H9 (cell line): ENCODE results near the gene ADGRD1. TPM values are rescaled to one million over a fixed set of nuclear protein-coding genes. Genes with fewer than 3 reads are reported as not detected.

Experiments used
- DNase-seq: peaks from one replicate; pipeline ENCODE4 v3.0.0-alpha.2; 2017
- H2AFZ ChIP-seq: one replicate; pipeline ENCODE4 v1.6.1; 2013; ENCODE audit warnings: mild to moderate bottlenecking, low read length, control low read depth, moderate library complexity
- H2AK5ac ChIP-seq: 2 replicates; pipeline ENCODE4 v1.6.1; 2013; ENCODE audit warnings: low read length, control low read depth, mixed read lengths; ENCODE audit not compliant: insufficient read length
- H2BK120ac ChIP-seq: one replicate; pipeline ENCODE4 v1.6.1; 2013; ENCODE audit warnings: low read depth, mild to moderate bottlenecking, low read length, control low read depth, inconsistent platforms; ENCODE audit not compliant: poor library complexity, severe bottlenecking
- H2BK12ac ChIP-seq: 2 replicates; pipeline ENCODE4 v1.6.1; 2013; ENCODE audit warnings: low read length, control low read depth, mixed read lengths, low read depth; ENCODE audit not compliant: insufficient read length
- H2BK15ac ChIP-seq: 2 replicates; pipeline ENCODE4 v1.6.1; 2013; ENCODE audit warnings: low read depth, low read length, control low read depth
- H2BK20ac ChIP-seq: one replicate; pipeline ENCODE4 v1.6.1; 2013; ENCODE audit warnings: low read depth, mild to moderate bottlenecking, low read length, control low read depth, inconsistent platforms; ENCODE audit not compliant: poor library complexity, severe bottlenecking
- H2BK5ac ChIP-seq: 2 replicates; pipeline ENCODE4 v1.6.1; 2013; ENCODE audit warnings: low read length, control low read depth, mixed read lengths; ENCODE audit not compliant: insufficient read length
- H3K14ac ChIP-seq: 2 replicates; pipeline ENCODE4 v1.6.1; 2013; ENCODE audit warnings: low read length, control low read depth; ENCODE audit not compliant: insufficient read depth
- H3K18ac ChIP-seq: 2 replicates; pipeline ENCODE4 v1.6.1; 2013; ENCODE audit warnings: low read depth, mild to moderate bottlenecking, mixed read lengths, low read length, control low read depth; ENCODE audit not compliant: insufficient read length
- H3K23ac ChIP-seq: 2 replicates; pipeline ENCODE4 v1.6.1; 2013; ENCODE audit warnings: low read length, control low read depth, mixed read lengths, low read depth; ENCODE audit not compliant: insufficient read length
- H3K23me2 ChIP-seq: 2 replicates; pipeline ENCODE4 v1.6.1; 2013; ENCODE audit warnings: low read depth, mild to moderate bottlenecking, mixed read lengths, low read length, control low read depth; ENCODE audit not compliant: insufficient read length, poor library complexity, severe bottlenecking
- H3K27ac ChIP-seq: 2 replicates; pipeline ENCODE4 v1.5.1; 2013; ENCODE audit warnings: low read length, control low read depth, mixed read lengths, low read depth; ENCODE audit not compliant: insufficient read length
- H3K27me3 ChIP-seq: 2 replicates; pipeline ENCODE4 v1.6.1; 2013; ENCODE audit warnings: low read length, control low read depth, inconsistent platforms; ENCODE audit not compliant: insufficient read depth
- H3K4ac ChIP-seq: 2 replicates; pipeline ENCODE4 v1.6.1; 2013; ENCODE audit warnings: low read depth, mild to moderate bottlenecking, control low read depth, inconsistent platforms, low read length, moderate library complexity
- H3K4me1 ChIP-seq: 2 replicates; pipeline ENCODE4 v1.6.1; 2013; ENCODE audit warnings: low read length, control low read depth, inconsistent platforms; ENCODE audit not compliant: insufficient read depth
- H3K4me2 ChIP-seq: 2 replicates; pipeline ENCODE4 v1.6.1; 2013; ENCODE audit warnings: low read length, control low read depth, mixed read lengths; ENCODE audit not compliant: insufficient read length, insufficient read depth
- H3K56ac ChIP-seq: 2 replicates; pipeline ENCODE4 v1.6.1; 2013; ENCODE audit warnings: low read depth, mild to moderate bottlenecking, mixed read lengths, low read length, control low read depth; ENCODE audit not compliant: insufficient read length
- H3K79me1 ChIP-seq: 2 replicates; pipeline ENCODE4 v1.6.1; 2013; ENCODE audit warnings: low read depth, mild to moderate bottlenecking, moderate library complexity, low read length, control low read depth, inconsistent platforms; ENCODE audit not compliant: insufficient read depth, poor library complexity, severe bottlenecking
- H3K79me2 ChIP-seq: 2 replicates; pipeline ENCODE4 v1.6.1; 2013; ENCODE audit warnings: low read length, control low read depth, inconsistent platforms; ENCODE audit not compliant: insufficient read depth
- H3K9ac ChIP-seq: 2 replicates; pipeline ENCODE4 v1.6.1; 2013; ENCODE audit warnings: low read length, control low read depth, mixed read lengths; ENCODE audit not compliant: insufficient read length; ENCODE audit errors: extremely low read depth
- H3K9me3 ChIP-seq: one replicate; pipeline ENCODE4 v1.6.1; 2013; ENCODE audit warnings: low read depth, low read length, inconsistent platforms; ENCODE audit not compliant: control insufficient read depth
- H3T11ph ChIP-seq: one replicate; pipeline ENCODE4 v1.6.1; 2013; ENCODE audit warnings: mild to moderate bottlenecking, low read length, control low read depth, inconsistent platforms
- H4K20me1 ChIP-seq: one replicate; pipeline ENCODE4 v1.6.1; 2013; ENCODE audit not compliant: control insufficient read depth, insufficient read length, insufficient read depth
- H4K5ac ChIP-seq: 2 replicates; pipeline ENCODE4 v1.6.1; 2013; ENCODE audit warnings: low read depth, mild to moderate bottlenecking, mixed read lengths, low read length, control low read depth; ENCODE audit not compliant: insufficient read length
- H4K8ac ChIP-seq: replicated peaks from 2 replicates; pipeline ENCODE4 v1.6.1; 2013; ENCODE audit warnings: low read length, control low read depth, mixed read lengths, low read depth; ENCODE audit not compliant: insufficient read length
- H4K91ac ChIP-seq: 2 replicates; pipeline ENCODE4 v1.6.1; 2013; ENCODE audit warnings: low read depth, mild to moderate bottlenecking, moderate library complexity, mixed read lengths, low read length, control low read depth; ENCODE audit not compliant: insufficient read length
- H3K27ac Mint-ChIP-seq, 3 experiments: 2 replicates in 2 of 3; 3 replicates in 1 of 3; pipeline ENCODE4 v1.8.0; 2020 to 2021; ENCODE audit warnings: mixed read lengths in 3 of 3, mild to moderate bottlenecking in 1 of 3, moderate library complexity in 1 of 3
- H3K27me3 Mint-ChIP-seq: 2 replicates; pipeline ENCODE4 v1.8.0; 2021; ENCODE audit warnings: low read depth, mild to moderate bottlenecking, moderate library complexity, mixed read lengths
- H3K36me3 Mint-ChIP-seq, 3 experiments: 2 replicates in 2 of 3; 3 replicates in 1 of 3; pipeline ENCODE4 v1.8.0; 2020 to 2021; ENCODE audit warnings: low read depth in 3 of 3, mixed read lengths in 3 of 3; ENCODE audit not compliant: insufficient read depth in 1 of 3
- H3K4me1 Mint-ChIP-seq, 2 experiments: 2 replicates each; pipeline ENCODE4 v1.8.0; 2020; ENCODE audit warnings: mixed read lengths in 2 of 2
- H3K4me3 Mint-ChIP-seq, 2 experiments: 2 replicates in 1 of 2; 3 replicates in 1 of 2; pipeline ENCODE4 v1.8.0; 2020 to 2021; ENCODE audit warnings: mild to moderate bottlenecking in 2 of 2, mixed read lengths in 2 of 2, moderate library complexity in 1 of 2
- H3K9me3 Mint-ChIP-seq, 2 experiments: 2 replicates in 1 of 2; 3 replicates in 1 of 2; pipeline ENCODE4 v1.8.0; 2020; ENCODE audit warnings: mild to moderate bottlenecking in 2 of 2, mixed read lengths in 2 of 2, moderate library complexity in 1 of 2
- CTCF ChIP-seq: fragments of 200-600 bp; sonication (generic); conservative IDR thresholded peaks from 3 replicates; pipeline ENCODE4 v1.8.0; 2021; ENCODE audit warnings: antibody characterized with exemption, mild to moderate bottlenecking
- WGBS: extraction: QIAGEN DNeasy Blood & Tissue Kit; methylation state at CpG from one replicate; pipeline ENCODE4 v1.1.7; 2013; ENCODE audit warnings: missing lambda C conversion rate, low lambda C conversion rate, mixed read lengths; ENCODE audit not compliant: insufficient read length; ENCODE audit errors: extremely low coverage; 5-methylcytosine and 5-hydroxymethylcytosine counted together
- total RNA-seq: library from RNA; stranded (reverse); gene quantifications from 2 replicates; pipeline ENCODE4 v1.2.1, GENCODE V29; 2021

Gene ADGRD1
- total RNA-seq, 1 experiment from 2014 or later, result 0.52 TPM

GRCh38 chr12:130948751-130949150, 5.0 kb upstream of the ADGRD1 start:
- peak overlapping the region; percentile 86 for H2AK5ac ChIP-seq
- peak overlapping the region; percentile 32 for H3K14ac ChIP-seq
- H3T11ph ChIP-seq, result no peak overlapping the region
- no CpG with 5 or more reads among the region's 10 CpGs for WGBS
- H3K23ac ChIP-seq, result no peak overlapping the region
- no peak overlapping the region for H4K5ac ChIP-seq
- DNase-seq, result no peak
- peaks cover 22% of the 10 kb centered on the region for H3K27me3 Mint-ChIP-seq
- no peak overlapping the region for H3K9ac ChIP-seq
- no peak overlapping the region for H2BK15ac ChIP-seq
- H3K9me3 Mint-ChIP-seq, result peaks cover 28 to 29% of the 10 kb centered on the region in 2 experiments
- peaks cover 5% of the 10 kb centered on the region; the same call in 1 of the 2 replicates for H3K4me1 ChIP-seq
- H2AFZ ChIP-seq, result no peak overlapping the region
- H3K27ac Mint-ChIP-seq, result 0 out of 7 replicates have a peak overlapping the region, but pooled peaks of 1 of the 3 experiments have one; percentile 6
- H4K8ac ChIP-seq, result no peak overlapping the region
- H3K18ac ChIP-seq, result peak overlapping the region; percentile 84
- peak overlapping the region; percentile 68 for H2BK12ac ChIP-seq
- H3K23me2 ChIP-seq, result no peaks in the 10 kb centered on the region
- H2BK5ac ChIP-seq, result no peak overlapping the region
- no peak overlapping the region for H2BK20ac ChIP-seq
- no peaks in the 10 kb centered on the region for H3K79me1 ChIP-seq
- no peak overlapping the region for H3K4me3 Mint-ChIP-seq
- TF ChIP-seq CTCF, result no peak
- no peak overlapping the region for H3K56ac ChIP-seq
- no peak overlapping the region for H4K91ac ChIP-seq
- H3K9me3 ChIP-seq, result peaks cover 4% of the 10 kb centered on the region
- H3K27ac ChIP-seq, result no peak overlapping the region
- H2BK120ac ChIP-seq, result no peak overlapping the region
- H3K4me2 ChIP-seq, result no peak overlapping the region
- no peak overlapping the region for H3K4ac ChIP-seq
- peaks cover 11 to 32% (median 16%) of the 10 kb centered on the region in 3 experiments for H3K36me3 Mint-ChIP-seq
- peaks cover 2% of the 10 kb centered on the region for H4K20me1 ChIP-seq
- H3K27me3 ChIP-seq, result no peaks in the 10 kb centered on the region
- H3K79me2 ChIP-seq, result no peaks in the 10 kb centered on the region
- peaks cover 27 to 48% of the 10 kb centered on the region in 2 experiments for H3K4me1 Mint-ChIP-seq
